C4-2B (cell line): ENCODE results near the gene GRM5.
"Not testable (repeated sequence)": the region's sequence is repeated elsewhere in the genome, so short reads cannot be mapped to it uniquely, and the experiment has no call there.

Source experiments
- H3K27ac ChIP-seq: fragments of 450-650 bp; 2 replicates; pipeline ENCODE4 v1.5.1; 2017
- CTCF ChIP-seq: fragments of 450-650 bp; conservative IDR thresholded peaks from 2 replicates; pipeline ENCODE4 v1.5.1; 2017; ENCODE audit warnings: mild to moderate bottlenecking
- ZFX ChIP-seq: fragments of 450-650 bp; IDR thresholded peaks from 2 replicates; pipeline ENCODE4 v1.6.1; 2017

Gene GRM5

GRCh38 chr11:89021339-89021738, 44.4 kb downstream of the GRM5 start:
- no peak overlapping the region for H3K27ac ChIP-seq
- TF ChIP-seq CTCF (no peak), ZFX (no peak)

GRCh38 chr11:89019827-89020547, 45.8 kb downstream of the GRM5 start:
- H3K27ac ChIP-seq: not testable (repeated sequence)

- TF ChIP-seq CTCF (no peak), ZFX (no peak)
- H3K27ac ChIP-seq: no peak overlapping the region
Observed at GRCh38 chr11:89016214-89016613, 49.6 kb downstream of the GRM5 start.

- TF ChIP-seq CTCF (no peak), ZFX (no peak)
- no peak overlapping the region for H3K27ac ChIP-seq
Observed at GRCh38 chr11:89015614-89016013, 50.2 kb downstream of the GRM5 start.

- H3K27ac ChIP-seq: not testable (repeated sequence)
Observed at GRCh38 chr11:89000852-89001251, 64.9 kb downstream of the GRM5 start.

GRCh38 chr11:88979641-88980040, 86.1 kb downstream of the GRM5 start:
- H3K27ac ChIP-seq: no peak overlapping the region
- no peak for TF ChIP-seq ZFX
- no peak for TF ChIP-seq CTCF

- not testable (repeated sequence) for H3K27ac ChIP-seq
Observed at GRCh38 chr11:88978992-88979391, 86.8 kb downstream of the GRM5 start.

GRCh38 chr11:88975441-88975840, 90.3 kb downstream of the GRM5 start:
- not testable (repeated sequence) for H3K27ac ChIP-seq

GRCh38 chr11:88972210-88972609, 93.6 kb downstream of the GRM5 start:
- TF ChIP-seq ZFX (no peak), CTCF (no peak)
- no peak overlapping the region for H3K27ac ChIP-seq

- H3K27ac ChIP-seq: not testable (repeated sequence)
Observed at GRCh38 chr11:88961621-88962020, 104.2 kb downstream of the GRM5 start.

GRCh38 chr11:88959857-88960256, 105.9 kb downstream of the GRM5 start:
- H3K27ac ChIP-seq: not testable (repeated sequence)
